GM12878 (cell line): ENCODE measurements around the gene UQCRFS1. TPM values are rescaled to one million over a fixed set of nuclear protein-coding genes. Genes with fewer than 3 reads are reported as not detected.

Source experiments
- ATAC-seq: fragments of 200-7000 bp; cut with Tn5 transposase; 3 replicates; pipeline ENCODE4 v1.9.1; 2020; ENCODE audit warnings: mild to moderate bottlenecking, moderate library complexity
- BruUV-seq: library from RNA; stranded (reverse); fragments of 400-500 nt; replicated peaks from 2 replicates; lab custom pipeline; 2021; lab: Mats Ljungman, UMichigan
- CTCF ChIA-PET: fragments of 300-600 bp; sonication (Branson Sonifier 250); formaldehyde crosslinking; extraction: SDS; loops from one replicate; lab custom pipeline; 2021; ENCODE audit warnings: inconsistent platforms; lab: Yijun Ruan, JAX
- POLR2A ChIA-PET: fragments of 350-600 bp; formaldehyde crosslinking; extraction: SDS; loops from one replicate; lab custom pipeline; 2021; ENCODE audit warnings: inconsistent platforms; lab: Charles Lee
- RAD21 ChIA-PET: fragments of 300-600 bp; sonication (Branson Sonifier 250); formaldehyde crosslinking; loops from one replicate; lab custom pipeline; 2023; ENCODE audit warnings: antibody characterized with exemption; ENCODE audit not compliant: unreplicated experiment; lab: Charles Lee
- SMC1A ChIA-PET: fragments of 300-600 bp; sonication (Branson Sonifier 250); formaldehyde crosslinking; loops from one replicate; lab custom pipeline; 2023; ENCODE audit not compliant: unreplicated experiment, uncharacterized antibody; lab: Charles Lee
- DNase-seq: peaks from one replicate; pipeline ENCODE4 v3.0.0-alpha.2; 2011; ENCODE audit warnings: low read depth, low spot score
- FAIRE-seq: peaks from 3 replicates; lab custom pipeline; 2011; peaks lifted over from hg19 to GRCh38; lab: Jason Lieb, UNC
- H2AFZ ChIP-seq: 2 replicates; pipeline ENCODE4 v1.6.0; 2011; ENCODE audit warnings: low read depth, low read length, control low read depth; ENCODE audit not compliant: control insufficient read depth
- H3K27ac ChIP-seq: 2 replicates; pipeline ENCODE4 v1.5.1; 2011; ENCODE audit warnings: control low read depth; ENCODE audit not compliant: control insufficient read depth, insufficient read depth
- H3K27me3 ChIP-seq, 2 experiments: replicated peaks in 1 of 2; 2 replicates each; pipeline versions ENCODE4 v1.6.0 to v1.6.1; 2011; ENCODE audit warnings: low read length in 1 of 2; ENCODE audit not compliant: control insufficient read depth in 2 of 2, insufficient read depth in 2 of 2
- H3K36me3 ChIP-seq, 2 experiments: 2 replicates each; pipeline ENCODE4 v1.5.1; 2011; ENCODE audit warnings: low read length in 1 of 2; ENCODE audit not compliant: control insufficient read depth in 2 of 2, insufficient read depth in 2 of 2
- H3K4me1 ChIP-seq: 2 replicates; pipeline ENCODE4 v1.6.1; 2011; ENCODE audit warnings: mild to moderate bottlenecking, low read length, moderate library complexity, mixed read lengths; ENCODE audit not compliant: control insufficient read depth, insufficient read depth
- H3K4me2 ChIP-seq: 2 replicates; pipeline ENCODE4 v1.6.0; 2011; ENCODE audit warnings: control low read depth; ENCODE audit not compliant: control insufficient read depth, insufficient read depth
- H3K4me3 ChIP-seq: fragments of 200-600 bp; sonication (generic); 2 replicates; pipeline ENCODE4 v1.5.1; 2016
- H3K79me2 ChIP-seq: 2 replicates; pipeline ENCODE4 v1.6.0; 2011; ENCODE audit warnings: low read length; ENCODE audit not compliant: control insufficient read depth, insufficient read depth
- H3K9ac ChIP-seq: 2 replicates; pipeline ENCODE4 v1.8.0; 2011; ENCODE audit warnings: low read length, control low read depth, mixed read lengths; ENCODE audit not compliant: control insufficient read depth, insufficient read depth
- H3K9me3 ChIP-seq: replicated peaks from 3 replicates; pipeline ENCODE4 v1.5.1; 2011; ENCODE audit warnings: mild to moderate bottlenecking, low read length; ENCODE audit not compliant: control insufficient read depth, insufficient read depth
- H4K20me1 ChIP-seq: 2 replicates; pipeline ENCODE4 v1.6.0; 2011; ENCODE audit not compliant: control insufficient read depth, insufficient read depth
- ASH2L ChIP-seq: fragments of 300-600, 200-600 bp; sonication (generic); IDR thresholded peaks from 2 replicates; pipeline ENCODE4 v1.6.1; 2017; ENCODE audit warnings: low read depth, mild to moderate bottlenecking, borderline replicate concordance
- BHLHE40 ChIP-seq, 2 experiments: fragments of 450-650 bp in 1 of 2; IDR thresholded peaks; 2 replicates each; pipeline ENCODE4 v1.6.1; 2011 to 2017; ENCODE audit warnings: low read depth in 2 of 2, borderline replicate concordance in 1 of 2, improper control_type of control experiment in 1 of 2, low read length in 1 of 2, mild to moderate bottlenecking in 1 of 2
- E2F4 ChIP-seq: IDR thresholded peaks from 2 replicates; pipeline ENCODE4 v1.6.1; 2012; ENCODE audit warnings: low read depth, low read length, improper control_type of control experiment
- EED ChIP-seq: sonication (generic); IDR thresholded peaks from 2 replicates; pipeline ENCODE4 v1.6.1; 2016; ENCODE audit warnings: antibody characterized with exemption, low read depth
- EGR1 ChIP-seq, 2 experiments: IDR thresholded peaks; 1 replicate in 1 of 2; 2 replicates in 1 of 2; pipeline ENCODE4 v1.6.1; 2011 to 2012; ENCODE audit warnings: low read depth in 2 of 2, low read length in 2 of 2, borderline replicate concordance in 1 of 2, mild to moderate bottlenecking in 1 of 2, moderate library complexity in 1 of 2
- EP300 ChIP-seq, 2 experiments: fragments of 150-350 bp in 1 of 2; IDR thresholded peaks; 2 replicates each; pipeline ENCODE4 v1.6.1; 2011 to 2012; ENCODE audit warnings: low read depth in 2 of 2, low read length in 2 of 2, borderline replicate concordance in 1 of 2, improper control_type of control experiment in 1 of 2, inconsistent platforms in 1 of 2; ENCODE audit not compliant: control insufficient read depth in 1 of 2
- EZH2 ChIP-seq: IDR thresholded peaks from 2 replicates; pipeline ENCODE4 v1.6.1; 2012; ENCODE audit warnings: low read depth, mild to moderate bottlenecking, control low read depth, inconsistent platforms, low read length, borderline replicate concordance; ENCODE audit not compliant: control insufficient read depth
- GABPA ChIP-seq: IDR thresholded peaks from 2 replicates; pipeline ENCODE4 v1.6.1; 2014; ENCODE audit warnings: antibody characterized with exemption, low read depth, mild to moderate bottlenecking, inconsistent platforms
- HDGF ChIP-seq: fragments of 450-650 bp; IDR thresholded peaks from 2 replicates; pipeline ENCODE4 v1.6.1; 2016; ENCODE audit warnings: antibody characterized with exemption
- IKZF2 ChIP-seq, 2 experiments: fragments of 450-650 bp; IDR thresholded peaks; 2 replicates each; pipeline ENCODE4 v1.6.1; 2017; ENCODE audit warnings: mild to moderate bottlenecking in 2 of 2, moderate library complexity in 2 of 2
- IRF3 ChIP-seq: fragments of 450-650 bp; IDR thresholded peaks from 2 replicates; pipeline ENCODE4 v1.6.1; 2014; ENCODE audit warnings: mild to moderate bottlenecking
- MLLT1 ChIP-seq: fragments of 450-650 bp; IDR thresholded peaks from 2 replicates; pipeline ENCODE4 v1.6.1; 2016; ENCODE audit warnings: mild to moderate bottlenecking
- NFXL1 ChIP-seq: fragments of 450-650 bp; IDR thresholded peaks from 2 replicates; pipeline ENCODE4 v1.6.1; 2017; ENCODE audit warnings: antibody characterized with exemption, mild to moderate bottlenecking, borderline replicate concordance
- PKNOX1 ChIP-seq: fragments of 450-650 bp; IDR thresholded peaks from 2 replicates; pipeline ENCODE4 v1.6.1; 2016; ENCODE audit warnings: mild to moderate bottlenecking
- POLR2A ChIP-seq: IDR thresholded peaks from 2 replicates; pipeline ENCODE4 v1.6.1; 2011; ENCODE audit warnings: low read depth, mild to moderate bottlenecking, low read length
- RBBP5 ChIP-seq: fragments of 200-600 bp; sonication (generic); conservative IDR thresholded peaks from 2 replicates; pipeline ENCODE4 v1.6.1; 2016
- STAT3 ChIP-seq: IDR thresholded peaks from 2 replicates; pipeline ENCODE4 v1.6.1; 2011; ENCODE audit warnings: low read depth, low read length, improper control_type of control experiment
- TCF3 ChIP-seq: IDR thresholded peaks from 2 replicates; pipeline ENCODE4 v1.6.1; 2012; ENCODE audit warnings: low read depth, mild to moderate bottlenecking, low read length, borderline replicate concordance; ENCODE audit not compliant: insufficient read depth
- USF2 ChIP-seq: IDR thresholded peaks from 2 replicates; pipeline ENCODE4 v1.6.1; 2011; ENCODE audit warnings: low read depth, low read length, improper control_type of control experiment, borderline replicate concordance
- in situ Hi-C: fragments of 300-500 bp; cut with MboI; formaldehyde crosslinking; loops from 9 replicates; pipeline ENCODE4 v1.14.3; 2018; ENCODE audit warnings: mixed read lengths
- intact Hi-C: fragments of 100-400 bp; cut with micrococcal nuclease; formaldehyde crosslinking; loops from one replicate; pipeline ENCODE4 v1.14.2; 2022; ENCODE audit not compliant: unreplicated experiment
- polyA plus RNA-seq, 11 experiments: library from polyadenylated mRNA; depleted of rRNA in 4 of 11; unstranded in 6 of 11; stranded (reverse) in 5 of 11; fragments of >200 nt; fragmentation: Nextera tagmentation in 4 of 11; fragmentation: Illumina TruSeq in 1 of 11; extraction: Ambion mirVana in 4 of 11; extraction: Trizol in 1 of 11; gene quantifications; 1 replicate in 1 of 11; 2 replicates in 10 of 11; pipeline versions ENCODE4 v1.2.1 to v1.2.3, GENCODE V29; 2011 to 2016; ENCODE audit warnings: inconsistent platforms in 2 of 11, missing spikeins in 2 of 11, low read depth in 1 of 11
- total RNA-seq, 4 experiments: library from RNA; depleted of rRNA in 3 of 4; stranded (reverse); fragments of >200 nt in 3 of 4; fragmentation: Illumina TruSeq in 1 of 4; extraction: Trizol in 1 of 4; gene quantifications; 2 replicates each; pipeline versions ENCODE4 v1.2.1 to v1.2.3, GENCODE V29; 2013 to 2021

UQCRFS1 gene
- total and polyA plus RNA-seq, 10 of the 15 experiments (the other 5 are each of a cell fraction or from before 2014, with no cell fraction given) = 9.3 to 125 (median 67.9) TPM

GRCh38 chr19:29241324-29241723 lies 28.4 kb upstream of the UQCRFS1 start:
- no peak overlapping the region for H3K27ac ChIP-seq
- H3K4me2 ChIP-seq = no peak overlapping the region
- H4K20me1 ChIP-seq = no peaks in the 10 kb centered on the region
- no TSS peak for BruUV-seq
- ChIA-PET SMC1A (no interaction called here), RAD21 (interaction anchor here (1.0 kb wide), 1 partner anchor 22 kb away, joined by 3 read pairs; no protein-coding TSS in a partner anchor), POLR2A (interaction anchor here (1.0 kb wide), 1 partner anchor 35 kb away, joined by 3 read pairs; no protein-coding TSS in a partner anchor), CTCF (interaction anchor here (1.5 kb wide), 1 partner anchor 22 kb away, joined by 7 read pairs; no protein-coding TSS in a partner anchor)
- no peak for TF ChIP-seq MLLT1
- no peak for TF ChIP-seq TCF3
- no peak for TF ChIP-seq RBBP5
- no peak for TF ChIP-seq BHLHE40 (IDR thresholded peaks at IDR 0.05; ENCODE audit: borderline replicate concordance in 1 of 2, low read depth in 2 of 2, low read length in 1 of 2)
- no peak for TF ChIP-seq GABPA
- TF ChIP-seq EP300 (IDR thresholded peaks at IDR 0.05; ENCODE audit: borderline replicate concordance in 1 of 2, control insufficient read depth in 1 of 2, low read depth in 2 of 2, low read length in 2 of 2) = no peak
- TF ChIP-seq EGR1 (IDR thresholded peaks at IDR 0.05; ENCODE audit: borderline replicate concordance in 1 of 2, low read depth in 2 of 2, low read length in 2 of 2) = no peak
- no peak for TF ChIP-seq IKZF2 (IDR thresholded peaks at IDR 0.05)
- TF ChIP-seq EED = no peak
- TF ChIP-seq ASH2L = no peak
- no peak for TF ChIP-seq E2F4
- no peak for TF ChIP-seq IRF3
- no peak for TF ChIP-seq PKNOX1
- no peak for TF ChIP-seq POLR2A
- TF ChIP-seq HDGF = no peak
- TF ChIP-seq USF2 = no peak
- no peak for TF ChIP-seq STAT3
- no peak for TF ChIP-seq NFXL1
- no peak for TF ChIP-seq EZH2
- no peaks in the 10 kb centered on the region for H3K4me1 ChIP-seq
- no peak for DNase-seq
- in situ Hi-C loops (no loop called here), intact Hi-C loops (no loop called here)
- no peak overlapping the region for H3K9ac ChIP-seq
- no peaks in the 10 kb centered on the region for H3K27me3 ChIP-seq
- H3K36me3 ChIP-seq = no peaks in the 10 kb centered on the region
- no peak overlapping the region for H2AFZ ChIP-seq
- FAIRE-seq = no peak
- H3K79me2 ChIP-seq = no peaks in the 10 kb centered on the region
- H3K4me3 ChIP-seq = no peak overlapping the region
- no peak for ATAC-seq
- no peaks in the 10 kb centered on the region for H3K9me3 ChIP-seq
